AG04450 (cell line): ENCODE data around the gene GGTLC1. TPM values are rescaled to one million over a fixed set of nuclear protein-coding genes. Genes with fewer than 3 reads are reported as not detected.

Experiments used
- CTCF ChIA-PET: fragments of 300-600, 350-600 bp; formaldehyde crosslinking; extraction: SDS; loops from one replicate; lab custom pipeline; 2022; ENCODE audit warnings: antibody characterized with exemption, inconsistent platforms; lab: Charles Lee
- POLR2A ChIA-PET: fragments of 350-600 bp; formaldehyde crosslinking; extraction: SDS; loops from one replicate; lab custom pipeline; 2021; ENCODE audit warnings: antibody characterized with exemption, inconsistent platforms; lab: Yijun Ruan, JAX
- DNase-seq: peaks from one replicate; pipeline ENCODE4 v3.0.0-alpha.2; 2011; ENCODE audit warnings: low read depth, low spot score
- H3K27ac ChIP-seq: one replicate; pipeline ENCODE4 v1.5.1; 2012; ENCODE audit warnings: low read depth, low read length, control low read depth
- H3K27me3 ChIP-seq: one replicate; pipeline ENCODE4 v1.6.0; 2012; ENCODE audit warnings: low read length; ENCODE audit not compliant: control insufficient read depth, insufficient read depth
- H3K4me3 ChIP-seq: 2 replicates; pipeline ENCODE4 v1.5.1; 2011; ENCODE audit warnings: mild to moderate bottlenecking, low read depth, low read length, control low read depth
- H3K9me3 ChIP-seq: 2 replicates; pipeline ENCODE4 v1.5.1; 2012; ENCODE audit warnings: low read length; ENCODE audit not compliant: control insufficient read depth, insufficient read depth
- polyA plus RNA-seq: library from polyadenylated mRNA; depleted of rRNA; stranded (reverse); fragments of >200 nt; gene quantifications from 2 replicates; pipeline ENCODE4 v1.2.3, GENCODE V29; 2011
- TF ChIP-seq, protein P1 (sequence below): IDR thresholded peaks from 2 replicates; pipeline ENCODE4 v1.5.1; 2011; ENCODE audit warnings: low read depth, low read length, control low read depth, inconsistent platforms

GGTLC1 gene
- polyA plus RNA-seq, 1 experiment = not detected

- POLR2A ChIA-PET = no interaction called here
Measured at GRCh38 chr20:24004471-24004870, 15.9 kb upstream of the GGTLC1 start.

GRCh38 chr20:24002896-24003295 is 14.3 kb upstream of the GGTLC1 start:
- no peak for DNase-seq
- H3K4me3 ChIP-seq = no peak overlapping the region
- H3K9me3 ChIP-seq = no peaks in the 10 kb centered on the region; the same call in 1 of the 2 replicates
- H3K27me3 ChIP-seq = no peaks in the 10 kb centered on the region
- H3K27ac ChIP-seq = no peak overlapping the region
- TF ChIP-seq, protein P1, sequence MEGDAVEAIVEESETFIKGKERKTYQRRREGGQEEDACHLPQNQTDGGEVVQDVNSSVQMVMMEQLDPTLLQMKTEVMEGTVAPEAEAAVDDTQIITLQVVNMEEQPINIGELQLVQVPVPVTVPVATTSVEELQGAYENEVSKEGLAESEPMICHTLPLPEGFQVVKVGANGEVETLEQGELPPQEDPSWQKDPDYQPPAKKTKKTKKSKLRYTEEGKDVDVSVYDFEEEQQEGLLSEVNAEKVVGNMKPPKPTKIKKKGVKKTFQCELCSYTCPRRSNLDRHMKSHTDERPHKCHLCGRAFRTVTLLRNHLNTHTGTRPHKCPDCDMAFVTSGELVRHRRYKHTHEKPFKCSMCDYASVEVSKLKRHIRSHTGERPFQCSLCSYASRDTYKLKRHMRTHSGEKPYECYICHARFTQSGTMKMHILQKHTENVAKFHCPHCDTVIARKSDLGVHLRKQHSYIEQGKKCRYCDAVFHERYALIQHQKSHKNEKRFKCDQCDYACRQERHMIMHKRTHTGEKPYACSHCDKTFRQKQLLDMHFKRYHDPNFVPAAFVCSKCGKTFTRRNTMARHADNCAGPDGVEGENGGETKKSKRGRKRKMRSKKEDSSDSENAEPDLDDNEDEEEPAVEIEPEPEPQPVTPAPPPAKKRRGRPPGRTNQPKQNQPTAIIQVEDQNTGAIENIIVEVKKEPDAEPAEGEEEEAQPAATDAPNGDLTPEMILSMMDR = no peak
- ChIA-PET POLR2A (no interaction called here), CTCF (interaction anchor here (1.2 kb wide), 1 partner anchor 334 kb away, joined by 5 read pairs; no protein-coding TSS in a partner anchor)

More at GRCh38 chr20:24004471-24004870, 15.9 kb upstream of the GGTLC1 start:
- TF ChIP-seq, protein P1 = no peak
- CTCF ChIA-PET = no interaction called here
- Histone ChIP-seq H3K27ac (no peak overlapping the region), H3K27me3 (no peaks in the 10 kb centered on the region), H3K9me3 (no peaks in the 10 kb centered on the region; the same call in 1 of the 2 replicates), H3K4me3 (no peak overlapping the region)
- no peak for DNase-seq

DNA sequence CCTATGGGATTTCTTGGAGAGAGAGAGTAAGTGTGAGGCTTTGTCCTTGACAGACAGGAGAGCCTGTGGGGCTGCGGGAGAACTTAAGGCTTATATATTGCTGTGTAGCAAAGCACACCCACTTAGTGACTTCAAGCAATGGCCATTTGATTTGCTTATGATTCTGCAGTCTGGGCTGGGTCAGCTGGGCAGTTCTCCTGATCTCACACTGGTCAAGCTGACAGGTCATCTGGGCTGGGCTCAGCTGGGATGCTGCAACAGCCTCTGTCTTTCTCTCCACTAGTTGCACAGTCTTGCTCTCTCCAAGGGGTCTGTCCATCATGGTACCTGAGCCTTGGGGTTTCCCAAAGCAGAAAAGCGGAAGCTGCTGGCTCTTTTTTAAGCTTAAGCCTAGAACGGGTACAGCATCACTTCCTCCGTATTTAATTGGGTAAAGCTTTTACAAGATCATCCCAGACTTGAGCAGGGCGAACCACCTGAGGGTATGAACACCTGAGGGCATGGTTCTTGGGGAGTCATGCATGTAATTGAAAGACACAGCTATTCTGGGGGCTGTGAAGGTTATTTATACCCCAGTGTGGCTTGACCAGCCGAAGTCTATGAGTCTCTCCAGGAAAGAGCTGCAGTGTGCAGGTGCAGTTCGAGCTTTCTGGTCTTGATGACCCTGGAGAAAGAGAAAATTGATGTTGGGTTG is 13.3 kb upstream of the GGTLC1 start:
- ChIA-PET POLR2A (no interaction called here), CTCF (interaction anchor here (1.0 to 1.2 kb wide), 2 partner anchors 65 to 333 kb away, joined by 3 to 5 read pairs; no protein-coding TSS in a partner anchor)
- no peak for DNase-seq
- Histone ChIP-seq H3K27me3 (no peaks in the 10 kb centered on the region), H3K4me3 (no peak overlapping the region), H3K27ac (no peak overlapping the region), H3K9me3 (no peaks in the 10 kb centered on the region; the same call in 1 of the 2 replicates)
- TF ChIP-seq, protein P1 = no peak

DNA sequence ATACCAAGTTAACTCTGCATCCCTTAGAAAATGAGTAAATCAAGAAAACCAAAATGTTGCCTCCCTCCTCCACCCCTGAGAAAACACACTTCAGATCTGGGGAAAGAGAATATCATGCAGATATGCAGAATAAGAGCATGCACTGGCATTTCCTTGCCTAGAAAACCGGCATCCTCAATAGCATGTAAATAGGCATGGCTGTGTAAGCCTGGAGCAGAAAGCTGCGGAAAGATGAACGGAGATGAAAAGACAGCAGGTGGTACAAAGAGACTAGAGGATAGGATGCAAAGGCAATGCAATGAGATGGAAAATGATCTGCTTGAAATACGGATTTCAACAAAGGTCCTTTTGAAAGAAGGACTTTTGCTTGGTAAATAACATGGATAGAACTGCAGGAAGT is 10.3 kb upstream of the GGTLC1 start:
- POLR2A ChIA-PET = no interaction called here
- DNase-seq = no peak
- TF ChIP-seq, protein P1 = no peak
- Histone ChIP-seq H3K27me3 (no peaks in the 10 kb centered on the region), H3K9me3 (no peaks in the 10 kb centered on the region; the same call in 1 of the 2 replicates), H3K4me3 (no peak overlapping the region), H3K27ac (no peak overlapping the region)
- CTCF ChIA-PET = no interaction called here

DNA sequence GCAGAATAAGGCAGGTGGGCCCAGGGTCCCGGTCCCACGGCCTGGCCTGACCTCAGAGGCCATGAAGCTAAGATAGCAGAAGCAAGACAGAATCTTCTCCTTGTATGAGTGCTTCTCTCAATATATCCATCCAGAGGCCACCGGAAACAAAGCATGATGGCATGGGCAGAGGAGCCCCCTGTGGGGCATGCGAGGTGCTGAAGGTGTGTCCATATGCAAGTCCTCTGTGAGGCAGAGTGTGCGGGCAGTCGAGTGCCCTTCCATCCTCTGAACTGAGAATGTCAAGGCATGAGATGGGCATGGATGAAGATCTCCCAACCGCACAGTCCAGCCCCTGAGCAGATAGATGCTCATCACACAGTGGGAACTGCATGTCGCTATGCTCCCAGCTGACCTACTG is 9.8 kb upstream of the GGTLC1 start:
- POLR2A ChIA-PET = no interaction called here
- no peak overlapping the region for H3K4me3 ChIP-seq
- no peaks in the 10 kb centered on the region for H3K27me3 ChIP-seq
- CTCF ChIA-PET = no interaction called here
- H3K27ac ChIP-seq = no peak overlapping the region
- TF ChIP-seq, protein P1 = no peak
- H3K9me3 ChIP-seq = no peaks in the 10 kb centered on the region; the same call in 1 of the 2 replicates
- no peak for DNase-seq
